Hematopoietic multipotent progenitor cell treated with erythropoietin and hydrocortisone succinate and interleukin-3 and kit ligand, for 15 days (in vitro differentiated cells): ENCODE results near the gene CACNA1C.
"Not testable (repeated sequence)": the region's sequence is repeated elsewhere in the genome, so short reads cannot be mapped to it uniquely, and the experiment has no call there.

Source experiments
- DNase-seq: peaks from one replicate; pipeline ENCODE4 v3.0.0-alpha.2; 2015; ENCODE audit warnings: low spot score

Gene CACNA1C

DNA sequence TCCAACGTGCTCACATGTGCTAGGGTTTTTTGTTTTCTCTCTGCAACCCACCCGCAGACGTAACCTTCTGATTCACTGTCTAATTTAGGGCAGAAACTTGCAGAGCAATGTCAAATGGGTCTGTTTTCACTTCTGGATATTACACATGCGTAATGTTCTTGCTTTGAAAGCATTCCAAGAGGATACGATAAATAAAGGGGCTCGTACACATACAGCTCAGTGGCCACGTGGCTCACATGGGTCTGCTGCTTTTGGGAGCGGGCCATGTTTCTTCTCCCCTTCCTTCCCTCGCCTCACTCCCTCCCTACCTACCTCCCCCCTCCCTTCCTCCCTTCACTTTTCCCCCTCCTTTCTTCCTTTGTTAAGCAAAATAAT, 23.4 kb downstream of the CACNA1C start:
- DNase-seq: no peak

GRCh38 chr12:2076728-2077127, 23.9 kb downstream of the CACNA1C start:
- no peak for DNase-seq

DNA sequence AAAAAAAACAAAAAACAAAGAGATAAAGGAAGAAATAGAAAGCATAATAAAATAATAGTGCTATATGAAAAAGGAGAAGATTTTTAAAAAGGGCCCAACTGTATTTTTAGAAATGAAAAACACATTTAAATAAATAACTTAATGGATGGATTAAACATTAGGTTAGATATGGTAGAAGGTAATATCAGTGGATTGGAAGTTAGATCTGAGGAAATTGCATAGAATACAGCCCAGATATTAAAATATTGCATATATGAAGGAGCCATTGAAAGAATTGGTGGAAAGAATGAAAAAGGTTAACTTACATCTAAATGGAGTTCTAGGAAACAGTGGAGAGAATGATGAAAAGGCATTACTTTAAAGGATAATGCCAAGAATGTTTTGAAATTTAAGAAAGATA, 27.8 kb downstream of the CACNA1C start:
- DNase-seq: no peak

GRCh38 chr12:2082321-2082720, 29.5 kb downstream of the CACNA1C start:
- DNase-seq: no peak

- DNase-seq: no peak
Observed at GRCh38 chr12:2083008-2083407, 30.2 kb downstream of the CACNA1C start.

DNA sequence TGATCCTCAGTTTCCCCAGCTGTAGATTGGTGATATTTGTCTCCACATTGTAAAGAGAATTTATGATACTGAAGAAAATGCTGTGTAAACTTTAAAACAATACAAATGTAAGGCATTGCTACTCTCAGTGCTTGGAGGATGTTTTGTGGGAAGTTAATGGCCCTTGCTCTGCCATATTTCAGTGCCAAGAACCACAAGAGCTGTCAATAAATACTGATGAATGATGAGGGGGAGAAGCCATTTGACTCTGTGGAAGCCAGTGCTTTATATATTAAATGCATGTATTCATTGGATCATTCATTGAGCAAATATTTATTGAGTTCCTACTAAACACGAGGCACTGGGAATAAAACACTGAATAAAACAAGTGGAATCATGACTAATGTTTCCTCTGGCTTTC, 30.8 kb downstream of the CACNA1C start:
- DNase-seq: no peak

DNA sequence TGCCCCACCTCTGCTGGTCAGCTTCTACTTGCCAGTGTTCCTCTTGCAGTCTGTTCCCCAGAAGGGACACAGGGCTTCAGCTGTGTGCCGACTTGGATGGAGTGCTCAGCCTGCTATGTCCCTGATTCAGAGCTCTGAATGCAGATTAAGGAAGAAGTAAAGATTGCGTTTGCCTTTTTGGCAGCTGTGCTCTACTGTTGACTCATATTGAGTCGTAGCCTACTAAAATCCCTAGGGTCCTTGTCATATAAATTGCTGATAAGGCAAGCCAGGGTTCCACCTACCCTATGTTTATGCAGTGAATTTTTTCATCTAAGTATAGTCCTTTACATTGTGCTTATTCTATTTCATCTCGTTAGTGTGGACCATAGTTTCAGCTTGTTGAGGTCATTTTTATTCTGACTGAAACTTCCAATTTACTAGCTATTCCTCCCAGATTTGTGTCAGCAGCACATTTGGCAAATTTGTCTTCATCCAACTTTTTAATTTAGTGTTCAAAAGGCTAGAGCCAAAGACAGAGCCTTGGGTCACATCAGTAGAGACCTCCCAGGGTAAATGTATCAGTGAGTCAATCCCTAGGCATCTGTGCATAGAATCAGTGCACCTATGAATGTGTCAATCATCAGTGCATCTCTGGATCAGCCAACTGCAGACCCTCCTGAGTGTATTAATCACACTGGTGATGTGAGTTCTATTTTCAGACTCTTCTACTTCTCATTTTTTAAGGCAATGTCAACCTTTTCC, 31.9 kb downstream of the CACNA1C start:
- DNase-seq: no peak

GRCh38 chr12:2092354-2092753, 39.6 kb downstream of the CACNA1C start:
- no peak for DNase-seq

DNA sequence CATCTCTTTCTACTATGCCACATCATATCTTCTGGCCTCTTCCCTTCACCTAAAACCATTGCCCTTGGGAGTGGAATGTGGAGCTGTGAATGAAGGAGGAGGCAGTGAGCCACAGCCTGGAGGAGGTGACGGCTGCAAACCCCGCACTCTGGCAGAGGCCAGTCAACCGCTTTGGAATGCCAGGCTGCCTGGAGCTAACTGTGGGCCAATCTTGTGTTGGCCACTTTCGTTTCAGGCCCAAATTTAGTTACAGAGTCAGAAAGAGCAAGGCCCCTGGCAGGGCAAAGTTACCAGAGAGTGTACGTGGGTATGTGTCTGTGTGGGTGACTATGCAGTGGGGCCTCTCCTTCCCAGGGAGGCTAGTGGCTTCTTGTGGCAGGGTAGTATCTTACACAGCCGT, 40.1 kb downstream of the CACNA1C start:
- no peak for DNase-seq

DNA sequence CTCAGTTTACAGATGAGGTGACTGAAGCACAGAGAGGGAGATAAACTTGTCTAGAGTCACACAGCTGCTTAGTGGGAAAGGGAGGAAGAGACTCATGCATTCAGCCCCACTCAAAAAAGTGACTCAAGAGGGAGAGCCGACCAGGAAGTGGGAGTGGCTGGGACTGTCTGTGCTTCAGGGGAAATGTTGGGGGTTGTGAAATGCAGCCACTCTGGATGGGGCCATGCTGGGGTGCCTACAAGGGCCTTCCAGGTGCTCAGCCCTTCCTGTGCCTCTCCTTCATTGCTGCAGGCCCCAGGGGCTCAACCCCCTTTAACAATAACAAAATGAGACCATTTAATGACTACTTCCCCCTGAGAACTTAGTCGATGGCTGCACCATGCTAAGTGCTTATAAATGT, 41.8 kb downstream of the CACNA1C start:
- DNase-seq: no peak

- no peak for DNase-seq
Observed at GRCh38 chr12:2095878-2096277, 43.1 kb downstream of the CACNA1C start.

- no peak for DNase-seq
Observed at GRCh38 chr12:2097617-2098016, 44.8 kb downstream of the CACNA1C start.

- DNase-seq: no peak
Observed at GRCh38 chr12:2098852-2099251, 46.1 kb downstream of the CACNA1C start.

DNA sequence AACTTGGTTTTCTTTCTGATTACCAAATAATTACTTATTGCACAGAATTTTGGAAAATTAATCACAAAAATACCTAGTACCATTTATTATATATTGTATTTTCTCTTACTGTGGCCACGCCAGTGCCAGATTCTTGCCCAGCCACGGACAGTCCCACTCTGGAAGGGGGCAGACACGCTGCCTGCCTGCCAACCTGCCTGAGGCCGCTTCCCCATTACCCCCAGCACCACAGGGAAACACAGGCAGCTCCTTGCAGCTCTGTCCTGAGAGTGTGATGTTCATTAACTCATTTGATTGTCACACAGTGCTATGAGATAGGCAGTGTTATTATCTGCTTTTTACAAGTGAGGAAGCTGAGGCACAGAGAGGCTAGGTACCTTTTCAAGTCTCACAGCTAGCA, 46.8 kb downstream of the CACNA1C start:
- DNase-seq: no peak

GRCh38 chr12:2101359-2101758, 48.6 kb downstream of the CACNA1C start:
- no peak for DNase-seq

- DNase-seq: no peak
Observed at GRCh38 chr12:2101771-2102170, 49.0 kb downstream of the CACNA1C start.

DNA sequence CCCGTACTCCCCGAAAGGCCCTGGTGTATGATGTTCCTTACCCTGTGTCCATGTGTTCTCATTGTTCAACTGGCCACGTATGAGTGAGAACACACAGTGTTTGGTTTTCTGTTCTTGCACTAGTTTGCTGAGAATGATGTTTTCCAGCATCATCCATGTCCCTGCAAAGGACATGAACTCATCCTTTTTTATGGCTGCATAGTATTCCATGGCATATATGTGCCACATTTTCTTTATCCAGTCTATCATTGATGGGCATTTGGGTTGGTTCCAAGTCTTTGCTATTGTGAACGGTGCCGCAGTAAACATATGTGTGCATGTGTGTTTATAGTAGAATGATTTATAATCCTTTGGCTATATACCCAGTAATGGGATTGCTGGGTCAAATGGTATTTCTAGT, 49.9 kb downstream of the CACNA1C start:
- not testable (repeated sequence) for DNase-seq

GRCh38 chr12:2105387-2105786, 52.6 kb downstream of the CACNA1C start:
- not testable (repeated sequence) for DNase-seq

GRCh38 chr12:2108166-2108565, 55.4 kb downstream of the CACNA1C start:
- no peak for DNase-seq

DNA sequence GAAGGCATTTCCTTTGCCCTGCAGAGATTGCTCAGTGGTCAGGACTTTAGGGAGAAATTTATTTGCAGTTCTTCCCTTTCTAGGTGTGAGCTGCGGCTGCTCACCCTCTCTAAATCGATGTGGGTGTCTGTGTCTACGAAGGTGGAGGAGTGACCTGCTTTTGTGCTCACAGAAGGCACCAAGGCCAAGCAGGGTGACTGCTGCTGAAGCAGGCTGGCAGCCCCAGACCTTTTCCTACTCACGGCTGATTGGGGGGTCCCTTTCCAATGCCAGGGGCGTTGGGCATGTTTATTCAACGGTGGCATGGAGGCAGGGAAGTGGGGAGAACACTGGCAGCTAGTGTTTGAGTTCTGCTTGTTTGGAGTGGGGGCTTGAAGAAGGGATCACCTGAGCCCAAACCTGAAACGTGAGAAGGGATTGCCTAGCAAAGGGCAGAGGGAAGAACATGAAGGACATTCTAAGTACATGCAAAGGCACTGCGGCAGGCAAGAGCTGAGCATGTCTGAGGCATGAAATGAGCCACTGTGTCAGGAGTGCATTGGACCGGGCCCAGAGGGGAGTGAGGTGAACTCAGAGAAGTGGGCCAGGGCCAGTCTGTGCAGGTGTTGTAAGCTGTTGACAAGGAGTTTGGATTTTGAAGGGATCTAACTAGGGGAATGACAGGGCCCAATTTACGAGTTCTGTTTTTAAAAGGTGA, 56.3 kb downstream of the CACNA1C start:
- no peak for DNase-seq

- DNase-seq: no peak
Observed at GRCh38 chr12:2110127-2110526, 57.3 kb downstream of the CACNA1C start.

- no peak for DNase-seq
Observed at GRCh38 chr12:2110849-2111566, 58.2 kb downstream of the CACNA1C start.

GRCh38 chr12:2111826-2112225, 59.0 kb downstream of the CACNA1C start:
- DNase-seq: no peak
